Tibial nerve (tissue), 4 donors: Measurements from ENCODE around the gene CD2AP. TPM values are rescaled to one million over a fixed set of nuclear protein-coding genes. Genes with fewer than 3 reads are reported as not detected.

Source experiments
- DNase-seq, 2 donors: peaks; one replicate each; pipeline ENCODE4 v3.0.0-alpha.2; 2019; ENCODE audit warnings: low spot score in 2 of 2
- H3K27ac ChIP-seq, 4 donors: fragments of 200-600 bp; sonication (generic) in 3 of 4; one replicate each; pipeline ENCODE4 v1.5.1; 2017 to 2019; ENCODE audit warnings: mild to moderate bottlenecking in 1 of 4
- H3K27me3 ChIP-seq, 2 donors: fragments of 200-600 bp; sonication (generic) in 1 of 2; one replicate each; pipeline versions ENCODE4 v1.5.1 to v1.6.0; 2017 to 2019
- H3K36me3 ChIP-seq, 3 donors: fragments of 200-600 bp; sonication (generic); one replicate each; pipeline ENCODE4 v1.5.1; 2018 to 2019
- H3K4me1 ChIP-seq, 4 donors: fragments of 200-600 bp; sonication (generic) in 3 of 4; one replicate each; pipeline ENCODE4 v1.5.1; 2017 to 2019
- H3K4me3 ChIP-seq, 4 donors: fragments of 200-600 bp; sonication (generic) in 3 of 4; one replicate each; pipeline ENCODE4 v1.5.1; 2017 to 2019; ENCODE audit warnings: mild to moderate bottlenecking in 1 of 4, moderate library complexity in 1 of 4
- H3K9me3 ChIP-seq, 4 donors: fragments of 200-600 bp; sonication (generic) in 3 of 4; one replicate each; pipeline ENCODE4 v1.5.1; 2017 to 2019
- CTCF ChIP-seq, 5 experiments: fragments of 200-600 bp in 3 of 5; fragments of 450-650 bp in 2 of 5; sonication (generic) in 3 of 5; IDR thresholded peaks; one replicate each; pipeline ENCODE4 v1.5.1; 2016 to 2019; ENCODE audit warnings: antibody characterized with exemption in 5 of 5, mild to moderate bottlenecking in 3 of 5, moderate library complexity in 2 of 5
- EP300 ChIP-seq, 2 donors: sonication (generic); formaldehyde crosslinking; IDR thresholded peaks; one replicate each; pipeline ENCODE4 v1.6.1; 2017; ENCODE audit warnings: antibody characterized with exemption in 2 of 2, mild to moderate bottlenecking in 1 of 2
- POLR2A ChIP-seq, 2 donors: fragments of 450-650 bp; IDR thresholded peaks; one replicate each; pipeline ENCODE4 v1.6.1; 2017; ENCODE audit warnings: antibody characterized with exemption in 2 of 2, mild to moderate bottlenecking in 2 of 2, moderate library complexity in 2 of 2
- WGBS, 2 donors: methylation state at CpG; one replicate each; pipeline ENCODE4 v1.1.5; 2018; 5-methylcytosine and 5-hydroxymethylcytosine counted together
- total RNA-seq, 4 donors: library from RNA; depleted of rRNA; stranded (reverse); fragments of >200 nt; gene quantifications; one replicate each; pipeline ENCODE4 v1.1.0, GENCODE V29; 2016

The CD2AP gene
- total RNA-seq, 4 donors from 2014 or later: 18.4 to 32.1 (median 25.2) TPM

GRCh38 chr6:47446669-47447330, 30.8 kb upstream of the CD2AP start:
- H3K4me1 ChIP-seq: no peaks in the 10 kb centered on the region
- H3K27me3 ChIP-seq: no peaks in the 10 kb centered on the region
- no peaks in the 10 kb centered on the region for H3K9me3 ChIP-seq
- no peaks in the 10 kb centered on the region for H3K36me3 ChIP-seq
- no peak overlapping the region for H3K4me3 ChIP-seq
- no peak overlapping the region for H3K27ac ChIP-seq
- TF ChIP-seq CTCF (IDR thresholded peaks at IDR 0.05) (no peak), EP300 (IDR thresholded peaks at IDR 0.05) (no peak), POLR2A (IDR thresholded peaks at IDR 0.05) (no peak)
- DNase-seq: no peak
- WGBS, 2 donors: 40 to 42% methylated on average over 3 of the region's 3 CpGs

GRCh38 chr6:47447722-47448121, 29.9 kb upstream of the CD2AP start:
- no peak for DNase-seq
- WGBS, 2 donors: 83 to 84% methylated on average over 1 of the region's 1 CpG
- Histone ChIP-seq H3K9me3 (no peaks in the 10 kb centered on the region), H3K4me1 (no peaks in the 10 kb centered on the region), H3K27me3 (no peaks in the 10 kb centered on the region), H3K4me3 (no peak overlapping the region), H3K27ac (no peak overlapping the region), H3K36me3 (no peaks in the 10 kb centered on the region)
- TF ChIP-seq CTCF (IDR thresholded peaks at IDR 0.05) (no peak), POLR2A (IDR thresholded peaks at IDR 0.05) (no peak), EP300 (IDR thresholded peaks at IDR 0.05) (no peak)

GRCh38 chr6:47451162-47451561, 26.4 kb upstream of the CD2AP start:
- Histone ChIP-seq H3K27me3 (no peaks in the 10 kb centered on the region), H3K4me3 (no peak overlapping the region), H3K9me3 (no peaks in the 10 kb centered on the region), H3K27ac (no peak overlapping the region), H3K36me3 (no peaks in the 10 kb centered on the region), H3K4me1 (no peaks in the 10 kb centered on the region)
- no peak for DNase-seq
- WGBS, 2 donors: 90 to 94% methylated on average over 2 of the region's 2 CpGs
- TF ChIP-seq POLR2A (IDR thresholded peaks at IDR 0.05) (no peak), EP300 (IDR thresholded peaks at IDR 0.05) (no peak), CTCF (IDR thresholded peaks at IDR 0.05) (no peak)

- WGBS, 2 donors: 54 to 59% methylated on average over 2 of the region's 2 CpGs
Measured at GRCh38 chr6:47452899-47453298, 24.7 kb upstream of the CD2AP start.

More at GRCh38 chr6:47452899-47453298, 24.7 kb upstream of the CD2AP start:
- no peaks in the 10 kb centered on the region for H3K27me3 ChIP-seq
- H3K9me3 ChIP-seq: no peaks in the 10 kb centered on the region
- H3K4me3 ChIP-seq: no peak overlapping the region
- no peak overlapping the region for H3K27ac ChIP-seq
- TF ChIP-seq CTCF (IDR thresholded peaks at IDR 0.05): no peak
- TF ChIP-seq POLR2A (IDR thresholded peaks at IDR 0.05): no peak
- no peak for TF ChIP-seq EP300 (IDR thresholded peaks at IDR 0.05)
- no peaks in the 10 kb centered on the region for H3K4me1 ChIP-seq
- no peak for DNase-seq
- H3K36me3 ChIP-seq: no peaks in the 10 kb centered on the region
